ENCODE results near the gene LHFPL2.

- TF ChIP-seq POLR2AphosphoS5 (IDR thresholded peaks at IDR 0.05) (no peak), CTCF (IDR thresholded peaks at IDR 0.05) (no peak), POLR2A (IDR thresholded peaks at IDR 0.05) (no peak)
Observed at GRCh38 chr5:78473751-78474150, 174.8 kb downstream of the LHFPL2 start.

Data from transverse colon (tissue), 4 donors.